ENCODE measurements around the gene PDF. TPM values are rescaled to one million over a fixed set of nuclear protein-coding genes. Genes with fewer than 3 reads are reported as not detected.

PDF gene
- total and polyA plus RNA-seq, 2 of the 13 experiments (the other 11 are each of a cell fraction or from before 2014, with no cell fraction given) = 12.4 to 48.8 TPM

- TF ChIP-seq ARID4A (CRISPR knock-in tag; IDR thresholded peaks at IDR 0.05; ENCODE audit: borderline replicate concordance) (peak; percentile 98), ZHX1 (CRISPR knock-in tag; IDR thresholded peaks at IDR 0.05; ENCODE audit: low read depth) (peak; percentile 66; the same call in 1 of the 2 replicates), ZNF180 (CRISPR knock-in tag; IDR thresholded peaks at IDR 0.05; ENCODE audit: borderline replicate concordance, low read depth) (no peak), ZIK1 (CRISPR knock-in tag; IDR thresholded peaks at IDR 0.05; ENCODE audit: borderline replicate concordance, low read depth) (peak; percentile 92; the same call in 1 of the 2 replicates), ZNF276 (CRISPR knock-in tag; IDR thresholded peaks at IDR 0.05; ENCODE audit: low read depth) (peak; percentile 23; the same call in 1 of the 2 replicates), ZNF205 (CRISPR knock-in tag; IDR thresholded peaks at IDR 0.05) (peak; percentile 87), TERF1 (CRISPR knock-in tag; IDR thresholded peaks at IDR 0.05) (no peak), ZNF740 (CRISPR knock-in tag; IDR thresholded peaks at IDR 0.05) (no peak), POLR2AphosphoS5 (IDR thresholded peaks at IDR 0.05; ENCODE audit: low read depth, low read length) (peak; percentile 94), NFAT5 (CRISPR knock-in tag; IDR thresholded peaks at IDR 0.05) (peak; percentile 68; the same call in 1 of the 2 replicates)
These were observed 9.1 kb upstream of the PDF start, which contains the start of the genes COG8 and NIP7 (continued) for GRCh38 chr16:69339289-69340094.
